ENCODE results near the gene MTHFSD.

DNA sequence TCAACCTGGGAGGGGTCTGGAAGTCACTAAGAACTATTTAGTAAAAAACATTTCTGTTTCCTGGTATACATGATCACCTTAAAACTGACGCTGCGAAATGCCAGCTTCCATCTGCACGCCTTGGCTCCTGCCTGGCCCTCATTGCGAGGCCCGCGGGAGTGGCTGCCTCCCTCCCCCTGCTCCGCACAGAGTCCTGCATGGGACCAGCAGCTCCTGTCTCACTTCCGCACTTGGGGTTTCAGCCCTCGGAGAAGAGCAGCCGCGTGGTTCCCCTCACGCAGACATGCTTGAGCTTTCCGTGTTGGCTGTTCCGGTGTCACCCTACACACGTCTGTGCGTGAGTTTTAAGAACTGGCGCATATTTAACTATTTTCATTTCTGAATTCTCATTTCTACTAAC is 18.4 kb downstream of the MTHFSD start:
- TF ChIP-seq, protein P1, sequence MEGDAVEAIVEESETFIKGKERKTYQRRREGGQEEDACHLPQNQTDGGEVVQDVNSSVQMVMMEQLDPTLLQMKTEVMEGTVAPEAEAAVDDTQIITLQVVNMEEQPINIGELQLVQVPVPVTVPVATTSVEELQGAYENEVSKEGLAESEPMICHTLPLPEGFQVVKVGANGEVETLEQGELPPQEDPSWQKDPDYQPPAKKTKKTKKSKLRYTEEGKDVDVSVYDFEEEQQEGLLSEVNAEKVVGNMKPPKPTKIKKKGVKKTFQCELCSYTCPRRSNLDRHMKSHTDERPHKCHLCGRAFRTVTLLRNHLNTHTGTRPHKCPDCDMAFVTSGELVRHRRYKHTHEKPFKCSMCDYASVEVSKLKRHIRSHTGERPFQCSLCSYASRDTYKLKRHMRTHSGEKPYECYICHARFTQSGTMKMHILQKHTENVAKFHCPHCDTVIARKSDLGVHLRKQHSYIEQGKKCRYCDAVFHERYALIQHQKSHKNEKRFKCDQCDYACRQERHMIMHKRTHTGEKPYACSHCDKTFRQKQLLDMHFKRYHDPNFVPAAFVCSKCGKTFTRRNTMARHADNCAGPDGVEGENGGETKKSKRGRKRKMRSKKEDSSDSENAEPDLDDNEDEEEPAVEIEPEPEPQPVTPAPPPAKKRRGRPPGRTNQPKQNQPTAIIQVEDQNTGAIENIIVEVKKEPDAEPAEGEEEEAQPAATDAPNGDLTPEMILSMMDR (IDR thresholded peaks at IDR 0.05), result no peak
- TF ChIP-seq, protein P2, sequence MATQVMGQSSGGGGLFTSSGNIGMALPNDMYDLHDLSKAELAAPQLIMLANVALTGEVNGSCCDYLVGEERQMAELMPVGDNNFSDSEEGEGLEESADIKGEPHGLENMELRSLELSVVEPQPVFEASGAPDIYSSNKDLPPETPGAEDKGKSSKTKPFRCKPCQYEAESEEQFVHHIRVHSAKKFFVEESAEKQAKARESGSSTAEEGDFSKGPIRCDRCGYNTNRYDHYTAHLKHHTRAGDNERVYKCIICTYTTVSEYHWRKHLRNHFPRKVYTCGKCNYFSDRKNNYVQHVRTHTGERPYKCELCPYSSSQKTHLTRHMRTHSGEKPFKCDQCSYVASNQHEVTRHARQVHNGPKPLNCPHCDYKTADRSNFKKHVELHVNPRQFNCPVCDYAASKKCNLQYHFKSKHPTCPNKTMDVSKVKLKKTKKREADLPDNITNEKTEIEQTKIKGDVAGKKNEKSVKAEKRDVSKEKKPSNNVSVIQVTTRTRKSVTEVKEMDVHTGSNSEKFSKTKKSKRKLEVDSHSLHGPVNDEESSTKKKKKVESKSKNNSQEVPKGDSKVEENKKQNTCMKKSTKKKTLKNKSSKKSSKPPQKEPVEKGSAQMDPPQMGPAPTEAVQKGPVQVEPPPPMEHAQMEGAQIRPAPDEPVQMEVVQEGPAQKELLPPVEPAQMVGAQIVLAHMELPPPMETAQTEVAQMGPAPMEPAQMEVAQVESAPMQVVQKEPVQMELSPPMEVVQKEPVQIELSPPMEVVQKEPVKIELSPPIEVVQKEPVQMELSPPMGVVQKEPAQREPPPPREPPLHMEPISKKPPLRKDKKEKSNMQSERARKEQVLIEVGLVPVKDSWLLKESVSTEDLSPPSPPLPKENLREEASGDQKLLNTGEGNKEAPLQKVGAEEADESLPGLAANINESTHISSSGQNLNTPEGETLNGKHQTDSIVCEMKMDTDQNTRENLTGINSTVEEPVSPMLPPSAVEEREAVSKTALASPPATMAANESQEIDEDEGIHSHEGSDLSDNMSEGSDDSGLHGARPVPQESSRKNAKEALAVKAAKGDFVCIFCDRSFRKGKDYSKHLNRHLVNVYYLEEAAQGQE (IDR thresholded peaks at IDR 0.05; ENCODE audit: low read depth, low read length), result no peak
- TF ChIP-seq MEF2A (IDR thresholded peaks at IDR 0.05; ENCODE audit: borderline replicate concordance, low read depth), result no peak
